RWPE2 (cell line): ENCODE measurements around the gene NOS1AP.

Experiments used
- ATAC-seq: fragments of 200-7000 bp; cut with Tn5 transposase; 3 replicates; pipeline ENCODE4 v1.9.1; 2021; ENCODE audit warnings: low read depth
- DNase-seq: peaks from one replicate; pipeline ENCODE4 v3.0.0-alpha.2; 2020; ENCODE audit warnings: low spot score
- H3K27ac ChIP-seq: fragments of 450-650 bp; 2 replicates; pipeline ENCODE4 v1.5.1; 2017; ENCODE audit warnings: mild to moderate bottlenecking; ENCODE audit not compliant: poor library complexity, severe bottlenecking
- H3K27me3 ChIP-seq: fragments of 250-450 bp; sonication (Bioruptor Pico); 2 replicates; pipeline ENCODE4 v1.5.1; 2021; ENCODE audit warnings: mild to moderate bottlenecking, moderate library complexity; ENCODE audit not compliant: insufficient read depth, poor library complexity, severe bottlenecking
- H3K36me3 ChIP-seq: fragments of 250-450 bp; sonication (Bioruptor Pico); 2 replicates; pipeline ENCODE4 v1.5.1; 2020; ENCODE audit warnings: low read depth, mild to moderate bottlenecking, moderate library complexity
- H3K4me1 ChIP-seq: fragments of 250-450 bp; sonication (Bioruptor Pico); 2 replicates; pipeline ENCODE4 v1.5.1; 2021; ENCODE audit warnings: mild to moderate bottlenecking, moderate library complexity; ENCODE audit not compliant: insufficient read depth, poor library complexity, severe bottlenecking
- H3K4me3 ChIP-seq: fragments of 250-450 bp; sonication (Bioruptor Pico); 2 replicates; pipeline ENCODE4 v1.5.1; 2021; ENCODE audit warnings: mild to moderate bottlenecking, moderate library complexity; ENCODE audit not compliant: severe bottlenecking
- H3K9me3 ChIP-seq: fragments of 250-450 bp; sonication (Bioruptor Pico); 2 replicates; pipeline ENCODE4 v1.5.1; 2021; ENCODE audit warnings: mild to moderate bottlenecking, moderate library complexity; ENCODE audit not compliant: severe bottlenecking
- TF ChIP-seq, protein P1 (sequence below): fragments of 450-650 bp; IDR thresholded peaks from one replicate; pipeline ENCODE4 v1.5.1; 2017; ENCODE audit warnings: mild to moderate bottlenecking, moderate library complexity; ENCODE audit not compliant: poor library complexity, severe bottlenecking

NOS1AP gene

DNA sequence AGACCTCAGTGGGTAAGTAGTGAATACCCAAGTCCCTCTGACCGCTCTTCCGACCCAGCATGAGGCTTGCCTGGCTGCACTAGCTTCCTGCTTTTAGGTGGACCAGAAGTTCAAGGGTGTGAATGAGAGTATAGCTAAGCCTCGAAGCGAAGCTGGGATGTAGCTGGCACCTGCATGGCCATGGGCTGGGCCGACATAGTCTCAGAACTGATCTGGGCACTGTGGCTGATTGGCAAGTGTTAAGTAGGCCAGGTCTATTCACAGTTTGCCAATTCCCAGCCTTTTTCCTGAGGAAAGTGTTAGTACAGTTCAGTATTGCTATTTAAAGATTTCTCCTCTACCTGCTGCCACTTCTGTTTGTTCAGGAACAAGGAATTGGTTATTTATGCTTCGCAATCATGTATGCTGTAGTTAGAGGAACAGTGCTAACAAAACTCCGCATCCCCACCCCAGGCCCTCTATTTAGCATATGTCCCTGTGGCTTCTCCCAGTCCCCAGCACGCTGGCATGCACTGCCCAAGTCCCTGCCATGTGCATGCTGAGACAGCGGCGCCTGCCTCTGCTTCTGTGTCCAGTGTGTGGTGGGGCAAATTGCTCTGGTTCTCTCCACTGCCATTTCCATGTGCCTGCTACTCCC, 290.9 kb downstream of the NOS1AP start:
- TF ChIP-seq, protein P1, sequence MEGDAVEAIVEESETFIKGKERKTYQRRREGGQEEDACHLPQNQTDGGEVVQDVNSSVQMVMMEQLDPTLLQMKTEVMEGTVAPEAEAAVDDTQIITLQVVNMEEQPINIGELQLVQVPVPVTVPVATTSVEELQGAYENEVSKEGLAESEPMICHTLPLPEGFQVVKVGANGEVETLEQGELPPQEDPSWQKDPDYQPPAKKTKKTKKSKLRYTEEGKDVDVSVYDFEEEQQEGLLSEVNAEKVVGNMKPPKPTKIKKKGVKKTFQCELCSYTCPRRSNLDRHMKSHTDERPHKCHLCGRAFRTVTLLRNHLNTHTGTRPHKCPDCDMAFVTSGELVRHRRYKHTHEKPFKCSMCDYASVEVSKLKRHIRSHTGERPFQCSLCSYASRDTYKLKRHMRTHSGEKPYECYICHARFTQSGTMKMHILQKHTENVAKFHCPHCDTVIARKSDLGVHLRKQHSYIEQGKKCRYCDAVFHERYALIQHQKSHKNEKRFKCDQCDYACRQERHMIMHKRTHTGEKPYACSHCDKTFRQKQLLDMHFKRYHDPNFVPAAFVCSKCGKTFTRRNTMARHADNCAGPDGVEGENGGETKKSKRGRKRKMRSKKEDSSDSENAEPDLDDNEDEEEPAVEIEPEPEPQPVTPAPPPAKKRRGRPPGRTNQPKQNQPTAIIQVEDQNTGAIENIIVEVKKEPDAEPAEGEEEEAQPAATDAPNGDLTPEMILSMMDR = no peak
- no peak for DNase-seq
- no peaks in the 10 kb centered on the region for H3K4me1 ChIP-seq
- no peaks in the 10 kb centered on the region for H3K36me3 ChIP-seq
- no peaks in the 10 kb centered on the region for H3K27me3 ChIP-seq
- H3K9me3 ChIP-seq = no peaks in the 10 kb centered on the region
- H3K27ac ChIP-seq = no peak overlapping the region
- ATAC-seq = no peak
- H3K4me3 ChIP-seq = no peak overlapping the region

DNA sequence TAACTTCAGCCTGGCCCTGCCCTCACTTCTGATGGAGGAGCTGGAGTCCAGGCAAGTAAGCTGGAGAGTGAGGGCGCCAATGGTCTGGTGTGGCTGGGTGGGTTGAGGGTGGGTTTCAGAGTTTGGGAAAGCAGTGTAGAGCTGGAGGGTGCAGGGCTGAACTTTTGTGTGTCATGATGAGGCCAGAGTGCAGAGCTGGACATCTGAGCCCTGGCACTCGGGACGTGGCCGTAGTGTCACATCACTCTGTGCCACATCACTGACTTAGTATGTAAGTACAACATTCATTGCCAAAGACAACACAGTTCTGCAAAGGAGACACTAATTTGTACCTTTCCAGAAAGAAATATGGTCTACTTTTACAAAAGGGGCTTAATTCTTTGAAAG, 291.4 kb downstream of the NOS1AP start:
- H3K4me1 ChIP-seq = no peaks in the 10 kb centered on the region
- no peaks in the 10 kb centered on the region for H3K27me3 ChIP-seq
- no peaks in the 10 kb centered on the region for H3K36me3 ChIP-seq
- no peaks in the 10 kb centered on the region for H3K9me3 ChIP-seq
- ATAC-seq (no peak), DNase-seq (no peak)
- TF ChIP-seq, protein P1 = no peak
- H3K4me3 ChIP-seq = no peak overlapping the region
- H3K27ac ChIP-seq = no peak overlapping the region

DNA sequence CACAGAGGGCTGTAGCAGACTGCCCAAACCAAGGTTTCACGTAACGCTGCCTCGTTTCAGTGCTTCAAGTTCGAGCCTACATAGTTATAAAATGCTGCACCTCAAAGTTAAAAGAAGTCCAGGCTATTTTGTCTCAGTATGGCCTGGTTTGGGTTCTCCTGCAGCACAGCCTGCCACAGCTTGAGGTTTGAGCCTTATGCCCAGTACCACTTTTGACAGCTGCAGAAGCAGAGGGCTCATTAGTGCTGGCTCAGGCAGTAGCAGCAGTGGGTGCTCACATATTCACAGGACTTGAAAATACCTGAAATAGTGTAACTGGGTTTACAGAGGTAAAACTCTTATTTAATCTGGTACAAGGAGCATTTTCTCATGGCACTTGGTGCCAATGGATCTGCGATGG, 291.9 kb downstream of the NOS1AP start:
- DNase-seq (no peak), ATAC-seq (no peak)
- TF ChIP-seq, protein P1 = no peak

DNA sequence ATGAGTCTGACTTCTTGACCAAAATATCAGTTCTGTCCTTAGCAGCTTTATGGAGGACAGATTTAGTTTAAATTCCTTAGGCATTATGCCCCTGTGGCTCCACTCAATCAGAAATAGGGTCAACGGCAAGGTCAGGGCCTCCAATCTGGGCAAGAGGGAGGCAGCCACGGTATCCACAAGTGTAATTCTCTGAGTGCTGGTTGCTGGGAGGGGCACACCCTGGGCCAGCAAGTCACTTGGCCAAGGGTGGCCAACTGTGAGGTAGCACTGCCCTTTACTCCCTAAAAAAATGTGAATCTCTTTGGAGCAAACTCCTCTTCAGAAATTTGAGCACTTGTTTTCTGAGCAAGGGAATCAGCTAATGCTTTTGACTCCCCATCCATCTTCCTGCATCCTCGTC, 294.3 kb downstream of the NOS1AP start:
- DNase-seq (no peak), ATAC-seq (no peak)
- TF ChIP-seq, protein P1 = no peak
- no peak overlapping the region for H3K27ac ChIP-seq
- H3K9me3 ChIP-seq = no peaks in the 10 kb centered on the region
- H3K36me3 ChIP-seq = no peaks in the 10 kb centered on the region
- no peaks in the 10 kb centered on the region for H3K27me3 ChIP-seq
- H3K4me3 ChIP-seq = no peak overlapping the region
- no peaks in the 10 kb centered on the region for H3K4me1 ChIP-seq

More for the DNA sequence above, 291.9 kb downstream of the NOS1AP start:
- H3K36me3 ChIP-seq = no peaks in the 10 kb centered on the region
- no peaks in the 10 kb centered on the region for H3K9me3 ChIP-seq
- H3K4me1 ChIP-seq = no peaks in the 10 kb centered on the region
- no peak overlapping the region for H3K4me3 ChIP-seq
- H3K27ac ChIP-seq = no peak overlapping the region
- H3K27me3 ChIP-seq = no peaks in the 10 kb centered on the region

DNA sequence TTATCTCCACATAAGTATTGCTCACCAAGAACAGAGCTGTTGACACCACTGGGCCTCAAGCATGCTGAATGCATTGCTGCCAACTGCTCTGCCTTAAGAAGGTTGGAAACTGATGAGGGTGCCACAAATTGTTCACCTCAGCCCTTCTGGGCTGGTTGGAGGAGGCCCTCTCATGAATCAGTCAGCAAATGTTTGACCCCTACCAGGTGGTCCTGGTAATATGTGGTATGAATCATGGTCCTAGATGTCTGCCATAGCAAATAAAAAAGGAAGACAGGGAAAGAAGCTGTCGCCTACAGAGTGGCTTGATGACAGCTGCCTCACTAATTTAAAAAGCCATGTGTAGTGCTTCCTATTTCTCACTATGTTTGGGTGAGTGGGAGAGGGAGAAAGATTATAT, 295.0 kb downstream of the NOS1AP start:
- H3K27me3 ChIP-seq = no peaks in the 10 kb centered on the region
- no peak overlapping the region for H3K4me3 ChIP-seq
- TF ChIP-seq, protein P1 = no peak
- H3K36me3 ChIP-seq = no peaks in the 10 kb centered on the region
- ATAC-seq (no peak), DNase-seq (no peak)
- H3K4me1 ChIP-seq = no peaks in the 10 kb centered on the region
- H3K27ac ChIP-seq = no peak overlapping the region
- no peaks in the 10 kb centered on the region for H3K9me3 ChIP-seq
